Neural progenitor cell (in vitro differentiated cells): ENCODE results near the gene PRRT3.

Experiments
- CTCF ChIP-seq: fragments of 200-600 bp; sonication (generic); IDR thresholded peaks from 2 replicates; pipeline ENCODE4 v1.5.1; 2017; ENCODE audit warnings: antibody characterized with exemption, mild to moderate bottlenecking
- EZH2 ChIP-seq: fragments of 200-600 bp; sonication (generic); IDR thresholded peaks from 2 replicates; pipeline ENCODE4 v1.6.1; 2017; ENCODE audit warnings: antibody characterized with exemption, mild to moderate bottlenecking, moderate library complexity

- TF ChIP-seq CTCF (no peak), EZH2 (no peak)
Observed at GRCh38 chr3:9978710-9979305, 26.6 kb upstream of the PRRT3 start.
